CD4-positive, alpha-beta T cell treated with Interleukin-6 for 4 hours (primary cell): ENCODE results near the gene CD79B.

Experiments
- DNase-seq: peaks from one replicate; pipeline ENCODE4 v3.0.0-alpha.2; 2020; ENCODE audit warnings: mixed read lengths

CD79B gene

DNA sequence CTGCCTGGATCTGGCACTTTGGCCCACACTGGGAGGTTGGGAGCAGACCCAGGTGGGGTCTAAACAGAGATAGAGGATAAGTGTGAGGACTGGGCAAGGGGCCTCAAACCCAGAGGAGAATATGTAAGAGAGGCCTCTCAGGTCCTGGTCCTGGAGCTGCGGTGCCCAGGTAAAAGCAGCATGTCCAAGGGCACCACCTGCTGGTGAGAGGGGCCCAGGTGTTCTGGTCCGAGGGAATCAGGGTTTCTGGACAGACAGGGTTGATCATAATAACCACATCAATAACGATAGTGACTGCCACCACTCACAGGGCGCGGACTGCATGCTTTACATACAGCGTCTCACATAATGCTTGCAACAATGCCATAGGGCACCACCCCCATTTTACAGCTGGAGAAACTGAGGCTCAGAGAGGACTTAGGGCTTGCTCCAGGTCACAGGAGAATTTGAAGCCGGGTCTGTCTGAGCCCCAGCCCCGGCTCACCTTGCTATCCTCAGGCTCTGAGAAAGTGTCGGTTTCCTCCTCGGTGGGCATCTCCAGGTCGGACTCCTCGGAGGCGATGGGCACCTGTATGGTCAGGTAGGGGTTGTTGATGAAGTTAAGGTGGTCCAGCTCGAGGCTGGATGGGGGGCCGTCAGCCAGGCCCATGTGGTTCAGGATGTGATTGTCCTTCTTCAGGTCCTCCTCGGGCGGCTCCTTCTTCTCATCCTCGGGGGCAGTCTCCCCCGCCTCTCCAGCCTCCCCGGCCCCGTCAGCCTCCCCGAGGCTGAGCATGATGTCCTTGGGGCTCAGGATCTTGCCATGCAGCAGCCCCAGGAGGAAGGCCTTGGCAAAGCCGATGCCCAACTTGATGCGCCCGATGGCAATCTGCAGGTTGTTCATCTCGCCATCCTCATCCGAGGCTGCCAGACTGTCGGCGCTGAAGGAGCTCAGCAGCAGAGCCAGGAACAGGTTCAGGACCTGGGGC is 19.1 kb upstream of the CD79B start:
- DNase-seq, result peak; percentile 53

GRCh38 chr17:63949576-63950250 is 17.6 kb upstream of the CD79B start:
- no peak for DNase-seq

DNA sequence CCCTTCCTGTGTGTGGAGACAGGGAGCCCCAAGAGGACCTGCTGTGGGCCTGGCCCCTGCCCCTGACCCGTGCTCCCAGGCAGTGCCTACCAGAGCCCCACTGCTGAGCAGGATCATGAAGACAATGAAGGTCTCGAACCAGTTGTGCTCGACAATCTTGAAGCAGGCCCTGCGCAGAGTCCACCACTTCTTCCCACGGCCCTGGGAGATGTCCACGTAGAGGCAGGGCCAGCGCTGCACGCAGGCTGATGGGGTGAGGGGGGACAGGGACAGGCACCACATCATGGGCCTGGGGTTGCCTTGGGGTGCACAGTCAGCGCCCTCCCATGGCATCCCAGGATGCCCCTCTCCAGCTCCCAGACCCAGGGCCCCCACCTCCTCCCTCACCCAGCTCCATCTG is 16.4 kb upstream of the CD79B start:
- no peak for DNase-seq

GRCh38 chr17:63947711-63948330 is 15.7 kb upstream of the CD79B start:
- no peak for DNase-seq

DNA sequence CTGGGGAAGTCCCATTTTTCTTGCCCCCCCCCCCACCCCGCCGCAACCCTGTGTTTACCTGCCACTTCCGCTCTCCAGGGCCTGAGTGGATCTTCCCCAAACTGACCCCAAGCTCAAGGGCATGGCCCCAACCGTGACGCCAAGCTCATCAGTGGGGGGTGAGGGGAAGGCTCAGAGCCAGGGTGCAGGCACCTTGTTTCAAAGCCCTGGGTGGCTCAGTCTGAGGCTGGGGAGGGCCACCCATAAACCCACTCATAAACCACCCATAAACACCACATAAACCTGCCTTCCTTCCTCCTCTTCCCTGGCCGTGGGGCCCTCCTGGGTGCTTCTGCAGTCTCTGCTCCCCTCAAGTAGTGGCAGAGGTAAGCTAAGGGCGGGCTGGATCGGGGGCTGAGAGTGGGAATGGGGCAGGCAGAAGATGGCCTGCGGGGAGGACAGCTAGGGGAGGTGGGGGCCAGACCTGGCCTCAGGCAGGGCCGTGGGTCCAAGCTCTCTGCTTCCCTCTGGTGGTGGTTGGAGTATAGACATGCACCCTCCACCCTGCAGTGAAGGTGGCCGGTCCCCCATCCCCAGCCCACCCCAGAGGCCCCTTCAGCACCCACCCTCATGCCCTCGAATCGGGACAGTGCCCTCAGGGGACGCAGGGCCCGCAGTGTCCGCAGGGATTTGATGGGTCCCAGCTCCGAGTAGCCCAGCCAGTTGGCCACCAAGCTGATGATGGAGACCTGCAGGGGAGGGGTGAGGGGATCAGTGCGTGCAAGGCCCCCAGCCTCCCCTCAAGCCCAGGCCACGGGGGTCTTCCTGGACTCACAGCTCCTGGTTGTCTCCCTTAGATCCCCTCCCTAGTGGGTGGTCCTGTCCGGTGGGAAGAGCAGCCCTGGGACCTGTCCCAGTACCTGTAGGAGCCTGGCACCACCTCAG is 14.6 kb upstream of the CD79B start:
- DNase-seq, result peak; percentile 69

DNA sequence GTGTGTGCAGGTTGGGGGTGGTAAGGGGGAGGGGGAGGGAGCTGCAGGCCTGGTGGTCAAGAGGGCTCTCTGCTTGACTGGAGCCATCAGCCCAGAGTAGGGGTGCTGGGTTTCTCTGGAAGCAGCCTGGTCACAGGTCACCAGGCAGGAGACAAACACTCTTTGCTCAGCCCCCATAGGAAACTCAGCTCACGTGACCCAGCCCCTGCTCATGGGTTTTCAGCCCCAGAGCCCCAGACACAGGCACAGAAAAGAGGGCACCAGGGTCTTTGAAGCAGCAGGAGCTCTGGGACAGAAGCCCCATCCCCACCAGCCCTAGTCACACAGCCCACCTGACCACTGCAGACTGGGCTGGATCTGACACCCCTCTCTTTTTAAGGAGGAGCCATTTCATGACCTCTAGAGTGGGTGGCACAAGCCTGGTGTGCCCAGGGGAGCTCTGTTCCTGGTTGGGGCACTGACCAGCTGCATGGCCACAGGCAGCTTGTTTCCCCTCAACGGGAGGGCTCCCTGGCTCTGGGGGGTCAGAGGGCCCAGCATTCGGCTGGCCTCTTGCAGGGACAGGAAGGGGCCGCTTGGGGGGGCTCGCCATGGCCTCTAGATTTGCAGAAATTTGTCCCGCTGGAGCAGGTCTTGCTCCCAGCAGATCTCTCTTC is 13.8 kb upstream of the CD79B start:
- no peak for DNase-seq

DNA sequence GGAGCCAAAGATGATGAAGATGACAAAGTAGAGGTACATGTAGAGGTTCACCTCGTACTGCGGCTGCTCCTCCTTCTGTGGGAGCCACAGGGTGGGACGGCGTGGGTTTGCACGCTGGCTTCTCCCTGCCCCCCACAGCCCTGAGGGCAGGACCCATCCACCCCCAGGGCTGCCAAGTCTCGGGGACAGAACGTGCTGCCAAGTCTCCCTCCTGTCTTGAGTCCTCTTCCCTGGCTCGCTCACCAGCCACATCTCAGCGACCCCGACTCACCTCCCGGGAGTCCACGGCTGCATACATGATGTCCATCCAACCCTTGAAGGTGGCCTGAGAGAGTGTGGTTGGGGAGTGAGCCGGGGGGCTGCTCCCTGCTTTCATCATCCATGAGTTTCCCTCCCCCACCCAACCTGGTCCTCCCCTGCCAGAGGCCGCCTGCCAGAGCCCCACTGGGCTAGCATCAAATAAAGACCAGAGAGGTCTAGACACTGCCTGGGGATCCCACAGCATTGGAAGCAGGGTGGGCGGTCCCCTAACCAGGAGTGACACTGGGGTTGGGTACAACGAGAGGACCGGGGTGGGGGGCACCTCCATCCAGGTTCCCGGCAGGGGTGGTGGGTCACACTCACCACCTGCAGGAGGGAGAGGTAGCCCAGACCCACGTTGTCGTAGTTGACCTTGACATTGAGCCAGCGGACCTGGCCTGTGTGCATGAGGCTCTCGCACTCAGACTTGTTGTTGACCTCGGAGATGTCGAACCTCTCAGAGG is 12.8 kb upstream of the CD79B start:
- DNase-seq, result no peak

DNA sequence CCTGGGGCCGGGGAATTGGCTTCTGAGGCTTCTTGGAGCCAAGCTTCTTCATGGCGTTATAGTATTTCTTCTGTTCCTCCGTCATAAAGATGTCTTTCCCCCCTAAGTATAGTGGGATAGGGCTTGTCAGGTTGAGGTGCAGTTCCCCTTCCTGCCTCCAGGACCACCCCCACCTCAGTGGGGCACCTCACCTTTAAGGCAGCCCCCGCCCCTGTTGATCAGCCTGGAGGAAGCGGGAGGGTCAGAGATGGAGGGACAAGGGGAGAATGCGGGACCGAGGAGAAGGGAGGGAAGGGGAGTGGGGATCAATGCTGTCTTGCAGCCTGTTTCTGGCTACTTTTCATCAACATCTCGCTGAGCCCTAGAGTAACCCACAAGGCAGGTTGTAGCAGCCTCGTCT is 11.6 kb upstream of the CD79B start:
- DNase-seq, result no peak

DNA sequence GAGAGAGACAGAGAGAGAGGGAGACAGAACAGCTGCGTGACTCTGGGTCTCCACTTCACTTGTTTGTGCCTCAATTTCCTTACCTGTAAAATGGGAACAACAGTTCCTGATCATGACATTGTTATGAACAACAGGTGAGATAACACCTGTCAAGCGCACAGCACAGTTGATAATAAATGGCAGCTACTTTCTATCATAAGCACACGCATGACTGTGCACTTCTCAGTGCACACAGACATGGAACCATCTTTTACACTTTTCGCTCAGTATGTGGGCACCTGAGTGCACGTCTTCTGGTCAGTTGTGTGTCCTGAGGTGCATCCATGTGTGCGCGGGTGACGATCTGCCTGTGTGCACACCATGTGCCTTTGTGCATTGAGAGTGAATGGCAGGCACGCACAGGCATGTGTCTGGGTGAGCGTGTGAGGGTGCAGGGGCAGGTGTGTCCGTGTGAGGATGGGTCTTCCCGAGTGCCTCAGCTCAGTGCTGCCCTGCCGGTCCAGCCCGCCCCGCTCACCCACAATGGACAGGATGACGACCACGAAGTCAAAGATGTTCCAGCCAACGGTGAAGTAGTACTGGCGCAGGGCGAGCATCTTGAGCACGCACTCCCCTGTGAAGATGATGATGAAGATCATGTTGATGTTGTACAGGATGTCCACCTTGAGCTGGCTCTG is 10.3 kb upstream of the CD79B start:
- DNase-seq, result no peak

DNA sequence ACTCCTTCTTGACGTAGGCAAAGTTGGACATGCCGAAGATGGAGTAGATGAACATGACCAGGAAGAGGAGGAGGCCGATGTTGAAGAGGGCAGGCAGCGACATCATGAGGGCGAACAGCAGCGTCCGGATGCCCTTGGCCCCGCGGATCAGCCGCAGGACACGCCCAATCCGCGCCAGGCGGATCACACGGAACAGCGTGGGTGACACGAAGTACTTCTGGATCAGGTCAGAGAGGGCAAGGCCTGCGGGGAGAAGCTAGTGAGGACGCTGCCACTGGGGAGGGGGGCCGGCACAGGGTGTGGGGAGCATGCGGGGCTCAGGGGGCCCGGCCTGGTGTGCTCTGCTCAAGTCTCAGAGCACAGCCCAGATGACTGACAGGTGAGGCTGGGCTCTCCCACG is 9.6 kb upstream of the CD79B start:
- DNase-seq, result no peak

GRCh38 chr17:63941162-63941561 is 9.0 kb upstream of the CD79B start:
- no peak for DNase-seq

DNA sequence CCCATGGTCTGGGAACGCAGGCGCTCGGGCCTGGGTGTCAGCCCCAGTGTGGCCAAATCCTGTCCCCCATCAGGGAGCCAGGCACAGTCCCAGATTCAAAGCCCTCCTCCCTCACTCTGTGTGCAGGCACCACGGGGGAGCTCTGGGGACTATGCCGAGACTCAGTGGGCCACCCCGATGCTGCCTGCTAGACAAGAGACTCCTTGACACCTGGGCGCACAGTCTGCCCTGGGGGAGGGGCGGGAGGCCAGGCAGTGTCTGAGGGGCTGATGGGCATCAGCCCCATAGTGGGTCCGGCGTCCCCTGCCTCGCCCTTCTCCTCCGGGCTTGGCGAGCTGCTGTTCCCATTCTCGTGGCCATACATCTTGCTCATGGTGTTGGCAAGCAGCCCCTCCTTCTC is 8.5 kb upstream of the CD79B start:
- DNase-seq, result no peak

DNA sequence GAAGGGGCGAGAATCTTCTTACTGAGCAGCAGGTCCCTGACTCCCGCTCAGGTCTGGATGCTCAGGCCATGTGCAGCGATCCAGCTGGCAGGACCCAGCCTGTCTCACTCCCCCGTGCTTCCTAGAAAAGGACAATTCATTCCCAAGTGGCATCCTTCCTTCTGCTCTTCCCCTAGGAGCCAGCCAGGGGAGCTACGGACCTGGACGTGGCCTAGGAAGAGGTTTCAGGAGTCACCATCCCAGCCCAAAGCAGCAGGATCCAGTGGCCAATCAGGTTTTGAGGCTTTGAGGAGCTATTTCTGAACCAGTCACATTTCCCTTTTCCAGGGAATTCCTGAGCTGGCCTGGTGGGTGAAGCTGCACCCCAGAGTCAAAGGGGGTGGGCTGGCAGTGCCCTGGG is 7.8 kb upstream of the CD79B start:
- no peak for DNase-seq

DNA sequence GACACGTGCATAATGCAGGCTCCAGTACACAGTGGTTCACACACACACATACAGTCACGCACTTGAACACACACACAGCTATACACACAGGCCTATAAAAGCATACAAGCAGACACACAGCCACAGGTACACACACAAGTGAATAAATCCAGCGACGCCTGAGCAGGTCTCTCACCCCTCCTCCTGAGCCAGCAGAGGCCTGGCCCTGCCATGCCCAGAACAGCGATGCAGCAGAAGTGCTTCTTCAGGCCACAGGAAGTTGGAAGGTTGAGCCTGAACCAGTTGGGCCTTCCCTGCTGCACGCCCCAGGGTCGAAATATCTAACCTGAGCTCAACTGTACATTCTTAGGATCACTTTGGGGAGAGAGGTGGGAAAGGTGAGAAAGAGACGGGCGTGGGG is 7.3 kb upstream of the CD79B start:
- no peak for DNase-seq

DNA sequence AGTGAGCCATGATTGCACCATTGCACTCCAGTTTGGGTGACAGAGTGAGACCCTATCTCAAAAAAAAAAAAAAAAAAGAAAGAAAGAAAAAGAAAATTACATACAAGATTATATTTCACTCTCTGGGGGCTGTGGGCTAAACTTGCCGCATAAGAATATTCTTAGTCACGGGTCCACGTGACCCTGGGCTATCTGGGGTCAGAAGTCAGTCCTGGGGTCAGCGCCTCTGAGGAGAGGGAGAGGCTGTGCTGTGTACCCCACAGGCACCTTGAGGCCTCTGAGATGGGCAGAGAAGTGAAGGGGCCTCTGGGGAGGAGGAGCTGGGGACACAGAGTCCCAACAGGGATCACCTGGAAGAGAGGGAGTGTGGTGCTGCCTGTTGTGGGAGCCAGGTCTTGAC is 5.8 kb upstream of the CD79B start:
- no peak for DNase-seq

DNA sequence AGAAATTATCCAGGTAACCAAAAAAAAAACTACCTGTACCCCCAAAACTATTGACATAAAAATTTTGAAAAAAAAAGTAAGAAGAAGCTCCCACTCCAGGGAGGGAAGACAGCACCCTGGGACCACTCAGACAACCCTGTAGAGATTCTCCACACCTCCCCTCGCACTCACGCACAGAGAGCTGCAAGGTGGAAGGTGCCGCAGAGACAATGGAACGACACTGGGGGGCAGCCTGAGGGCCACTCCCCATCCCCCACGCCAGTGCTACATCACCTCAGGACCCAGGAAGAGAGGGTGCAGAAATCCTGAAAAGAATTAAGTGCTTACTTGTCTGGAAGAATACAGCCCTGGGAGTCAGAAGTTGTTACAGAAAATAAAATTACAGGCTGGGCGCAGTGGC is 5.2 kb upstream of the CD79B start:
- no peak for DNase-seq

- no peak for DNase-seq
Observed at GRCh38 chr17:63934183-63935112, 2.3 kb upstream of the CD79B start.

- DNase-seq, result no peak
Observed at GRCh38 chr17:63933598-63933997, 1.5 kb upstream of the CD79B start.

GRCh38 chr17:63932721-63933120 is 590 bp upstream of the CD79B start:
- DNase-seq, result no peak
